Fibroblast of villous mesenchyme (primary cell): Measurements from ENCODE around the gene UBAP2L. TPM values are rescaled to one million over a fixed set of nuclear protein-coding genes. Genes with fewer than 3 reads are reported as not detected.

ENCODE experiments used
- DNase-seq: peaks from one replicate; pipeline ENCODE4 v3.0.0-alpha.2; 2010; ENCODE audit warnings: low read depth
- H3K4me3 ChIP-seq: 2 replicates; pipeline ENCODE4 v1.5.1; 2011; ENCODE audit warnings: low read depth, mild to moderate bottlenecking, low read length
- CTCF ChIP-seq: IDR thresholded peaks from 2 replicates; pipeline ENCODE4 v1.5.1; 2012; ENCODE audit warnings: low read depth, mild to moderate bottlenecking, low read length; ENCODE audit not compliant: insufficient read depth
- total RNA-seq: library from RNA; depleted of rRNA; stranded (reverse); fragments of >200 nt; gene quantifications from 2 replicates; pipeline ENCODE4 v1.2.3, GENCODE V29; 2012

UBAP2L gene
- total RNA-seq, 1 donor: 126 TPM

DNA sequence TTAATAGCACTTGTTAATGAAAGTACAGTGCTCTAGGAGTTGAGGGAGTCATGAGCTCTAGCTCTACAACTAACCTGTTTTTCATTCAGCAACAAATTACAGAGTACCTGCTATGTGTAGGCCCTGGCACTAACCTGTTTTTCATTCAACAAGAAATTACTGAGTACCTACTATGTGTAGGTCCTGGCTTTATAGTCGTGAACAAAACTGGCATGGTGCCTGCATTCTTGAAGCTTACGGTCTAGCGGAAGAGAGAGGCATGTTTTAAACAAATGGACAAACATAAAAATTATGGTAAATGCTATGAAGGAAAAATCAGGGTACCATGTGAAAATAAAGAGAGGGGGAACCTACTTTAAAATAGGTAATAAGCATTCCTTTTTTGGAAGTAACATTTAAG is 2.2 kb upstream of the UBAP2L start:
- TF ChIP-seq CTCF: no peak
- no peak for DNase-seq
- no peak overlapping the region for H3K4me3 ChIP-seq

- DNase-seq: peak; percentile 9
- no peak for TF ChIP-seq CTCF
- peak overlapping the region; percentile 99 for H3K4me3 ChIP-seq
Observed at GRCh38 chr1:154219541-154219940, 1.2 kb upstream of the UBAP2L start.

DNA sequence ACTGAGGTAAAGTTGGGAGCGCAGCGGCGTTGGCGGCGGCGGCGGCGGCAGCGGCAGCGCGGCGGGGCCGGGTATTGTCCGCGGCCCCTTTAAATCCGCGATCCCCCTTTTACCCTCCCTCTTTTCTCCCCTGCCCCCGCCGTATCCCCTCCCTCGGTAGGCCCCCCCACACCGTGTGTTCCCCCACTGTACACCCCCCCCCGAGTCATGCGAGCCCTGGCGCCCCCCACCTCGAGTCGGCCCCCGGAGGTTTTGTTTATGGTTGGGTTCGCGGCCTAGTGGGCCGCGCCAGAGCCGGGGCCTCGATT is 169 bp downstream of the UBAP2L start:
- no peak for DNase-seq
- H3K4me3 ChIP-seq: peak overlapping the region; percentile 89
- TF ChIP-seq CTCF: no peak

- peak; percentile 85 for DNase-seq
- peak overlapping the region; percentile 89 for H3K4me3 ChIP-seq
- TF ChIP-seq CTCF: no peak
Observed at GRCh38 chr1:154221278-154222001, 685 bp downstream of the UBAP2L start.

GRCh38 chr1:154222518-154222917 is 1.8 kb downstream of the UBAP2L start:
- peak; percentile 8 for DNase-seq

DNA sequence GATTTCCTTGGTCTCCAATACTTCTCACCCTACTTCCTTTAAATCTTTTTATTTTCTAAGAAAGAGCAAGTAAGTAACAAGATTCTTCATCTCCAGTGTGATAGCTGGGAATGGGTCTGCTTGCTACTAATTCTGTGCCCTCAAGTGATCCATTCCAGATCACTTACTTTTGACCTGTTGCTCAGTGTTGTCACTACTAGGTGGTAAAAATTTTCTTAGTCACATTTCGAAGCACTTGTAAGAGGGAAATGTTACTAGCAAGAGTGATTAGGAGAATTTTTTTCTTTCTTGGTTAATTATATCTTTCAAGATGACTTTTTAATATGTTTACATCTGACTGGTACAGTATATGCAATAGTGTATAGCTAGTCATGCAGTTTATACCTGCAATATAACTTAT is 2.2 kb downstream of the UBAP2L start:
- peak overlapping the region; percentile 2 for H3K4me3 ChIP-seq
- no peak for TF ChIP-seq CTCF
- peak; percentile 35 for DNase-seq

More at GRCh38 chr1:154222518-154222917, 1.8 kb downstream of the UBAP2L start:
- H3K4me3 ChIP-seq: peak overlapping the region; percentile 89
- no peak for TF ChIP-seq CTCF

DNA sequence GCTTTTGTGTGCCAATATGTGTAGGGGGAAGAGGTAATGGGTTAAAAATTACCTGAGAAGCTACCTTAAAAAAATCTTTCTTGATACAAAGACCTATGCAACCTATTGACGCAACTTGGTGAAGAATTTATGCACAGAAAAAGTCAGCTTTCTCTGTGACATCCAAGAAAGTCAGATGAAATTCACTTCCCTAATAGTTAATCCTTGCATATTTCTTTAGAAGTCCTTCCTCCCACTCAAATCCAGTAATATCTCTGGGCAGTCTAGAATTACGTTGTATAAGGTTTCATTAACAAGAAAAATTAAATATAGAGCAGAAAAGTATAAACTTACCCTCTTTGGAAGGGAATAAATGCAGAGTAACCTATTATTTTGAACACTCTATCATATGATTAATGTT is 2.9 kb downstream of the UBAP2L start:
- TF ChIP-seq CTCF: no peak
- H3K4me3 ChIP-seq: peak overlapping the region; percentile 19
- DNase-seq: no peak
